Endothelial cell of umbilical vein (primary cell): Measurements from ENCODE around the gene OR51A2. TPM values are rescaled to one million over a fixed set of nuclear protein-coding genes. Genes with fewer than 3 reads are reported as not detected.

Experiments used
- BruUV-seq: library from RNA; stranded (reverse); fragments of 400-500 nt; replicated peaks from 2 replicates; lab custom pipeline; 2021; lab: Mats Ljungman, UMichigan
- CTCF ChIA-PET: fragments of 300-600, 350-600 bp; sonication (Branson Sonifier 250); formaldehyde crosslinking; loops from one replicate; lab custom pipeline; 2021; ENCODE audit warnings: antibody characterized with exemption, inconsistent platforms; lab: Charles Lee
- POLR2A ChIA-PET: fragments of 300-600, 350-600 bp; sonication (Branson Sonifier 250); formaldehyde crosslinking; loops from one replicate; lab custom pipeline; 2021; ENCODE audit warnings: antibody characterized with exemption, inconsistent platforms; lab: Charles Lee
- DNase-seq: peaks from one replicate; pipeline ENCODE4 v3.0.0-alpha.2; 2011; ENCODE audit warnings: low read depth, low spot score
- FAIRE-seq: peaks from 2 replicates; lab custom pipeline; 2011; peaks lifted over from hg19 to GRCh38; lab: Jason Lieb, UNC
- H2AFZ ChIP-seq: 2 replicates; pipeline ENCODE4 v1.6.0; 2012; ENCODE audit warnings: low read depth, low read length, control low read depth, inconsistent platforms
- H3K27ac ChIP-seq: 2 replicates; pipeline ENCODE4 v1.5.1; 2011; ENCODE audit warnings: low read depth, mild to moderate bottlenecking, control low read depth, low read length, moderate library complexity; ENCODE audit not compliant: insufficient read depth
- H3K27me3 ChIP-seq, 2 experiments: 2 replicates each; pipeline versions ENCODE4 v1.6.0 to v1.6.1; 2011; ENCODE audit warnings: low read length in 2 of 2, mixed read lengths in 1 of 2; ENCODE audit not compliant: control insufficient read depth in 2 of 2, insufficient read depth in 2 of 2
- H3K36me3 ChIP-seq, 2 experiments: 2 replicates in 1 of 2; 3 replicates in 1 of 2; pipeline ENCODE4 v1.5.1; 2011; ENCODE audit warnings: low read length in 2 of 2, mild to moderate bottlenecking in 1 of 2, moderate library complexity in 1 of 2; ENCODE audit not compliant: control insufficient read depth in 2 of 2, insufficient read depth in 2 of 2; ENCODE audit errors: extremely low read depth in 1 of 2
- H3K4me1 ChIP-seq: 3 replicates; pipeline ENCODE4 v1.5.1; 2011; ENCODE audit warnings: mild to moderate bottlenecking, low read length; ENCODE audit not compliant: control insufficient read depth, insufficient read depth; ENCODE audit errors: extremely low read depth
- H3K4me2 ChIP-seq: 2 replicates; pipeline ENCODE4 v1.6.1; 2011; ENCODE audit warnings: low read length, control low read depth, mixed read lengths; ENCODE audit not compliant: insufficient read depth
- H3K4me3 ChIP-seq, 3 experiments: fragments of 200-600 bp in 1 of 3; sonication (generic), shearing (Covaris generic) in 1 of 3; replicated peaks in 1 of 3; 2 replicates each; pipeline ENCODE4 v1.5.1; 2011 to 2016; ENCODE audit warnings: control low read depth in 3 of 3, low read length in 3 of 3, mild to moderate bottlenecking in 2 of 3, inconsistent platforms in 1 of 3, low read depth in 1 of 3, moderate library complexity in 1 of 3; ENCODE audit not compliant: insufficient read depth in 1 of 3
- H3K79me2 ChIP-seq: 2 replicates; pipeline ENCODE4 v1.6.0; 2012; ENCODE audit warnings: low read length, inconsistent platforms; ENCODE audit not compliant: control insufficient read depth, insufficient read depth
- H3K9ac ChIP-seq: replicated peaks from 2 replicates; pipeline ENCODE3; 2011; ENCODE audit warnings: low read length, control low read depth; ENCODE audit not compliant: insufficient read depth; ENCODE audit errors: extremely low read depth
- H3K9me1 ChIP-seq: replicated peaks from 3 replicates; pipeline ENCODE4 v1.6.0; 2011; ENCODE audit warnings: mild to moderate bottlenecking, low read length; ENCODE audit not compliant: control insufficient read depth, insufficient read depth; ENCODE audit errors: extremely low read depth
- H3K9me3 ChIP-seq: replicated peaks from 2 replicates; pipeline ENCODE4 v1.5.1; 2012; ENCODE audit warnings: low read length, inconsistent platforms; ENCODE audit not compliant: control insufficient read depth, insufficient read depth
- H4K20me1 ChIP-seq: replicated peaks from 2 replicates; pipeline ENCODE3; 2011; ENCODE audit warnings: mild to moderate bottlenecking, low read length; ENCODE audit not compliant: control insufficient read depth, insufficient read depth; ENCODE audit errors: extremely low read depth
- CTCF ChIP-seq, 2 donors: IDR thresholded peaks; 1 replicate in 1 of 2; 2 replicates in 1 of 2; pipeline ENCODE4 v1.5.1; 2011; ENCODE audit warnings: low read length in 2 of 2, mild to moderate bottlenecking in 2 of 2, moderate library complexity in 2 of 2, control low read depth in 1 of 2, inconsistent platforms in 1 of 2, low read depth in 1 of 2; ENCODE audit not compliant: insufficient read depth in 1 of 2; ENCODE audit errors: extremely low read depth in 1 of 2
- EZH2 ChIP-seq: IDR thresholded peaks from 2 replicates; pipeline ENCODE4 v1.6.1; 2012; ENCODE audit warnings: borderline replicate concordance, low read depth, mild to moderate bottlenecking, moderate library complexity, low read length, inconsistent platforms; ENCODE audit not compliant: severe bottlenecking
- FOS ChIP-seq: IDR thresholded peaks from 2 replicates; pipeline ENCODE4 v1.6.1; 2011; ENCODE audit warnings: mild to moderate bottlenecking, low read length, moderate library complexity, borderline replicate concordance; ENCODE audit not compliant: insufficient read depth
- GATA2 ChIP-seq: IDR thresholded peaks from 2 replicates; pipeline ENCODE4 v1.7.0; 2011; ENCODE audit warnings: low read depth, mild to moderate bottlenecking, moderate library complexity, mixed read lengths, low read length; ENCODE audit not compliant: insufficient read length, insufficient read depth
- JUN ChIP-seq: IDR thresholded peaks from 2 replicates; pipeline ENCODE4 v1.6.1; 2011; ENCODE audit warnings: borderline replicate concordance, low read depth; ENCODE audit not compliant: insufficient read length, insufficient read depth
- MAX ChIP-seq: IDR thresholded peaks from 2 replicates; pipeline ENCODE4 v1.6.1; 2011; ENCODE audit not compliant: insufficient read depth, insufficient read length
- MYC ChIP-seq: IDR thresholded peaks from one replicate; pipeline ENCODE4 v1.6.1; 2011; ENCODE audit warnings: mild to moderate bottlenecking, low read depth, low read length
- POLR2A ChIP-seq: IDR thresholded peaks from 2 replicates; pipeline ENCODE4 v1.6.1; 2012; ENCODE audit warnings: low read depth, mild to moderate bottlenecking, control low read depth, low read length
- POLR2AphosphoS5 ChIP-seq: IDR thresholded peaks from 2 replicates; pipeline ENCODE4 v1.6.1; 2012; ENCODE audit warnings: low read depth, mild to moderate bottlenecking, control low read depth, low read length, moderate library complexity; ENCODE audit not compliant: insufficient read depth
- dilution Hi-C: fragments of 300-500 bp; cut with MboI; formaldehyde crosslinking; loops from one replicate; pipeline ENCODE4 v1.15.0; 2019; ENCODE audit warnings: low sequenced_read_pairs; ENCODE audit not compliant: extremely low pct_ligation_motif_present
- intact Hi-C: fragments of 100-400 bp; cut with micrococcal nuclease; formaldehyde crosslinking; loops from one replicate; pipeline ENCODE4 v1.10.0; 2022
- polyA plus RNA-seq, 4 experiments: library from polyadenylated mRNA; depleted of rRNA in 3 of 4; stranded (reverse) in 3 of 4; unstranded in 1 of 4; fragments of >200 nt; gene quantifications; 2 replicates each; pipeline versions ENCODE4 v1.2.1 to v1.2.3, GENCODE V29; 2011 to 2012; ENCODE audit warnings: missing spikeins in 1 of 4
- total RNA-seq: library from RNA; stranded (reverse); gene quantifications from 2 replicates; pipeline ENCODE4 v1.2.3, GENCODE V29; 2021

The OR51A2 gene
- total and polyA plus RNA-seq, 2 donors (not counting 3 experiments of a cell fraction or from before 2014, with no cell fraction given): not detected

- CTCF ChIA-PET: no interaction called here
- Histone ChIP-seq H3K27ac (no peak overlapping the region), H3K4me1 (no peaks in the 10 kb centered on the region), H3K27me3 (no peaks in the 10 kb centered on the region), H4K20me1 (no peaks in the 10 kb centered on the region), H3K36me3 (no peaks in the 10 kb centered on the region), H3K4me3 (no peak overlapping the region), H3K79me2 (no peaks in the 10 kb centered on the region), H2AFZ (no peak overlapping the region), H3K9me3 (no peaks in the 10 kb centered on the region), H3K4me2 (no peak overlapping the region), H3K9me1 (no peaks in the 10 kb centered on the region), H3K9ac (no peak overlapping the region)
- DNase-seq (no peak), FAIRE-seq (no peak)
- intact Hi-C loops: no loop called here
- no TSS peak for BruUV-seq
- TF ChIP-seq POLR2AphosphoS5 (no peak), JUN (no peak)
- dilution Hi-C loops: no loop called here
- POLR2A ChIA-PET: no interaction called here
These were observed 23.5 kb upstream of the OR51A2 start for GRCh38 chr11:4979036-4979435.

- CTCF ChIA-PET: no interaction called here
- dilution Hi-C loops: no loop called here
These were observed 19.9 kb upstream of the OR51A2 start for GRCh38 chr11:4975436-4975835.

More at GRCh38 chr11:4975436-4975835, 19.9 kb upstream of the OR51A2 start:
- Histone ChIP-seq H3K9me3 (no peaks in the 10 kb centered on the region), H3K9me1 (no peaks in the 10 kb centered on the region), H3K4me2 (no peak overlapping the region), H3K4me3 (no peak overlapping the region), H2AFZ (no peak overlapping the region), H3K27me3 (no peaks in the 10 kb centered on the region), H3K27ac (no peak overlapping the region), H3K4me1 (no peaks in the 10 kb centered on the region), H3K9ac (no peak overlapping the region), H3K36me3 (no peaks in the 10 kb centered on the region), H3K79me2 (no peaks in the 10 kb centered on the region), H4K20me1 (no peaks in the 10 kb centered on the region)
- no peak for DNase-seq
- TF ChIP-seq MAX (no peak), CTCF (IDR thresholded peaks at IDR 0.05; ENCODE audit: extremely low read depth in 1 of 2, insufficient read depth in 1 of 2, low read depth in 1 of 2, low read length in 2 of 2) (no peak), EZH2 (no peak), GATA2 (no peak), POLR2A (no peak), MYC (no peak), FOS (no peak), JUN (no peak)
- POLR2A ChIA-PET: no interaction called here
- FAIRE-seq: no peak
- intact Hi-C loops: no loop called here
- BruUV-seq: no TSS peak
